Measurements from ENCODE around the gene C12orf75. TPM values are rescaled to one million over a fixed set of nuclear protein-coding genes. Genes with fewer than 3 reads are reported as not detected.
A peak's percentile ranks its signal among the peaks of the same experiment; 100 is the strongest.

The C12orf75 gene
- total RNA-seq, 1 experiment from 2014 or later = 46.0 TPM

DNA sequence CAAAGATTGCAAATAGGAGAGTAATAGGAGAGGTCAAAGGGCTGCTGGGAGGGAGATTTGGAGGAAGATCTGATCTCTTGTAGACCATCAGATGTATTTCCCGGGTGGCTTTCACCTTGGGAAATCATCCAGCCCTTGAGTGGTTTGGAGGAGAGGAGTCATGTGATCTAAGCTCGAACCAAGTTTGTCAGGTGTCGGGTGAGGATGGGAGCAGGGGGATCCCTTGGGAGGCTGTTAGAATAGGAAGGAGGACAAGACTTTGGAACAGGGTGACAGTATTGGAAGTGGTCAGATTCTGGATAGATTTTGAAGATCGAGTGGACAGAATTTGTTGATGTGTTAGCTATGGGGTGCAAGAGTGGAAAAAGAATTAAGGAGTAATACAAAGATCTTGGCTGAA, 46.6 kb downstream of the C12orf75 start:
- Histone ChIP-seq H3K9me3 (ENCODE audit: low read depth, low read length, poor library complexity, severe bottlenecking) (no peaks in the 10 kb centered on the region), H3K36me3 (ENCODE audit: insufficient read depth, low read length, poor library complexity, severe bottlenecking) (no peaks in the 10 kb centered on the region), H3K4me1 (ENCODE audit: insufficient read depth, low read length, poor library complexity, severe bottlenecking) (no peaks in the 10 kb centered on the region), H3K27ac (ENCODE audit: low read depth, low read length, poor library complexity, severe bottlenecking) (no peak overlapping the region), H3K4me3 (ENCODE audit: low read depth, low read length, poor library complexity, severe bottlenecking) (no peak overlapping the region), H3K27me3 (replicated peaks; ENCODE audit: insufficient read depth, low read depth, low read length, poor library complexity) (no peaks in the 10 kb centered on the region)
- BruUV-seq (replicated peaks) = no TSS peak
- no peak for DNase-seq (ENCODE audit: low spot score)
- CTCF ChIA-PET = no interaction called here
- TF ChIP-seq, protein P1, sequence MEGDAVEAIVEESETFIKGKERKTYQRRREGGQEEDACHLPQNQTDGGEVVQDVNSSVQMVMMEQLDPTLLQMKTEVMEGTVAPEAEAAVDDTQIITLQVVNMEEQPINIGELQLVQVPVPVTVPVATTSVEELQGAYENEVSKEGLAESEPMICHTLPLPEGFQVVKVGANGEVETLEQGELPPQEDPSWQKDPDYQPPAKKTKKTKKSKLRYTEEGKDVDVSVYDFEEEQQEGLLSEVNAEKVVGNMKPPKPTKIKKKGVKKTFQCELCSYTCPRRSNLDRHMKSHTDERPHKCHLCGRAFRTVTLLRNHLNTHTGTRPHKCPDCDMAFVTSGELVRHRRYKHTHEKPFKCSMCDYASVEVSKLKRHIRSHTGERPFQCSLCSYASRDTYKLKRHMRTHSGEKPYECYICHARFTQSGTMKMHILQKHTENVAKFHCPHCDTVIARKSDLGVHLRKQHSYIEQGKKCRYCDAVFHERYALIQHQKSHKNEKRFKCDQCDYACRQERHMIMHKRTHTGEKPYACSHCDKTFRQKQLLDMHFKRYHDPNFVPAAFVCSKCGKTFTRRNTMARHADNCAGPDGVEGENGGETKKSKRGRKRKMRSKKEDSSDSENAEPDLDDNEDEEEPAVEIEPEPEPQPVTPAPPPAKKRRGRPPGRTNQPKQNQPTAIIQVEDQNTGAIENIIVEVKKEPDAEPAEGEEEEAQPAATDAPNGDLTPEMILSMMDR (conservative IDR thresholded peaks at IDR 0.05; ENCODE audit: low read depth, low read length) = no peak
- TF ChIP-seq EZH2 (IDR thresholded peaks at IDR 0.05; ENCODE audit: borderline replicate concordance, low read depth, low read length, poor library complexity, severe bottlenecking) = no peak
- POLR2A ChIA-PET (ENCODE audit: low non-redundant PET) = no interaction called here
- intact Hi-C loops (cut with micrococcal nuclease; ENCODE audit: unreplicated experiment) = no loop called here

- Histone ChIP-seq H3K27me3 (replicated peaks; ENCODE audit: insufficient read depth, low read depth, low read length, poor library complexity) (no peaks in the 10 kb centered on the region), H3K27ac (ENCODE audit: low read depth, low read length, poor library complexity, severe bottlenecking) (no peak overlapping the region), H3K4me1 (ENCODE audit: insufficient read depth, low read length, poor library complexity, severe bottlenecking) (peaks cover 4% of the 10 kb centered on the region), H3K9me3 (ENCODE audit: low read depth, low read length, poor library complexity, severe bottlenecking) (no peaks in the 10 kb centered on the region), H3K36me3 (ENCODE audit: insufficient read depth, low read length, poor library complexity, severe bottlenecking) (no peaks in the 10 kb centered on the region), H3K4me3 (ENCODE audit: low read depth, low read length, poor library complexity, severe bottlenecking) (no peak overlapping the region)
- no peak for TF ChIP-seq EZH2 (IDR thresholded peaks at IDR 0.05; ENCODE audit: borderline replicate concordance, low read depth, low read length, poor library complexity, severe bottlenecking)
- TF ChIP-seq, protein P1 (conservative IDR thresholded peaks at IDR 0.05; ENCODE audit: low read depth, low read length) = 0 out of 2 replicates have a peak, but pooled peaks have one; percentile 31
- ChIA-PET POLR2A (ENCODE audit: low non-redundant PET) (no interaction called here), CTCF (no interaction called here)
- BruUV-seq (replicated peaks) = no TSS peak
- intact Hi-C loops (cut with micrococcal nuclease; ENCODE audit: unreplicated experiment) = no loop called here
- DNase-seq (ENCODE audit: low spot score) = no peak
These were observed 48.4 kb downstream of the C12orf75 start for GRCh38 chr12:105378911-105379310.

DNA sequence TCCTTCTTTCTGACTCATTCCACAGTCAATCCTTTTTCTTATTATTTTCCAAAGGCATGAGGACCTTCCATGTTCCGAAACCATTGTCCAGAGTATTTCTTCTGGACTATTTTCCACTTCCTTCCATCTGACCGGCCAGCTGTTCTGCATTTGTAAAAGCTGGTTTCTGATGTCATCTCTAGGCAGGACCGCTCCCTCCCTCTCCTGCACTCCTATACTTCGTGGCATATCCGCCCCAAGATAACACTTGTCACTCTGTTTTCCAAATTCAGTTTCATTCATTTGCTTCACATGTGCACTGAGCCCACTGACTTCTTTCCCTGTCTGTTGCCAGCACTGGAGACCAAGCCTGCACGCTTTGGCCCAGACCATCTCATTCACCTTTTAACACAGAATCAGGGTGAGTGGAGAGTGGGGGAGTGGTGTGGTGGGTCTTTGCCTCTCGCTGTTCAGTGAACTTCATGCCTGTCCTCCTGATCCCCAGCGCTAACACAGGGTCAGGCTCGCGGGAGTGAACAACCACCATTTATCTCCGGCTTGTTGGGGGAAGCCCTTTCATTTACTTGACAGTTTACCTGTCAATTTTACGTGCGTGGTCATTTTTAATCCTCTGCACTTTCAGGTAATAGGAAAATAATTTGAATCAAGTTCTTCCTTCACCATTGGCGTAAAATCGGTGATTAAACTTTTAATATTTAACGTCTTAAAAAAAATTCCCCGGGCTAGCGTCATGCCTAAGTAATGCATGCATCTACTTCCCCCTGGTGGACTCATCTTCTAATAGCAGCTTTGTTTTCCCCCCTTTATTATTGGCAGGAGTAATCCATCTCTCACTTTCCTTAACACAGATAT, 52.5 kb downstream of the C12orf75 start:
- no peak for TF ChIP-seq EZH2 (IDR thresholded peaks at IDR 0.05; ENCODE audit: borderline replicate concordance, low read depth, low read length, poor library complexity, severe bottlenecking)
- TF ChIP-seq, protein P1 (conservative IDR thresholded peaks at IDR 0.05; ENCODE audit: low read depth, low read length) = peak; percentile 83
- no peaks in the 10 kb centered on the region for H3K36me3 ChIP-seq (ENCODE audit: insufficient read depth, low read length, poor library complexity, severe bottlenecking)
- H3K9me3 ChIP-seq (ENCODE audit: low read depth, low read length, poor library complexity, severe bottlenecking) = no peaks in the 10 kb centered on the region
- BruUV-seq (replicated peaks) = no TSS peak
- CTCF ChIA-PET = no interaction called here
- POLR2A ChIA-PET (ENCODE audit: low non-redundant PET) = no interaction called here
- no peaks in the 10 kb centered on the region for H3K27me3 ChIP-seq (replicated peaks; ENCODE audit: insufficient read depth, low read depth, low read length, poor library complexity)
- peak overlapping the region; percentile 28 for H3K4me3 ChIP-seq (ENCODE audit: low read depth, low read length, poor library complexity, severe bottlenecking)
- peak; percentile 82 for DNase-seq (ENCODE audit: low spot score)
- no peak overlapping the region for H3K27ac ChIP-seq (ENCODE audit: low read depth, low read length, poor library complexity, severe bottlenecking)
- intact Hi-C loops (cut with micrococcal nuclease; ENCODE audit: unreplicated experiment) = loop anchor here (1.0 to 10.0 kb wide), 3 partner anchors 104 to 1178 kb away; partner anchors contain the start of gene APPL2
- peaks cover 4% of the 10 kb centered on the region for H3K4me1 ChIP-seq (ENCODE audit: insufficient read depth, low read length, poor library complexity, severe bottlenecking)

Measured in A673 (cell line).